Keratinocyte (primary cell): ENCODE results near the gene GRIN3B. TPM values are rescaled to one million over a fixed set of nuclear protein-coding genes. Genes with fewer than 3 reads are reported as not detected.
A peak's percentile ranks its signal among the peaks of the same experiment; 100 is the strongest.
"Not testable (repeated sequence)": the region's sequence is repeated elsewhere in the genome, so short reads cannot be mapped to it uniquely, and the experiment has no call there.

Experiments
- DNase-seq: peaks from one replicate; pipeline ENCODE4 v3.0.0-alpha.2; 2011; ENCODE audit warnings: low read depth, missing footprints, low spot score
- FAIRE-seq: peaks from 2 replicates; lab custom pipeline; 2011; peaks lifted over from hg19 to GRCh38; lab: Jason Lieb, UNC
- H2AFZ ChIP-seq: 2 replicates; pipeline ENCODE4 v1.6.0; 2012; ENCODE audit warnings: low read length, control low read depth, inconsistent platforms; ENCODE audit not compliant: control insufficient read depth
- H3K27ac ChIP-seq: 2 replicates; pipeline ENCODE4 v1.5.1; 2011; ENCODE audit warnings: low read length; ENCODE audit not compliant: control insufficient read depth, insufficient read depth
- H3K27me3 ChIP-seq: 3 replicates; pipeline ENCODE4 v1.6.0; 2011; ENCODE audit warnings: low read length; ENCODE audit not compliant: control insufficient read depth, insufficient read depth; ENCODE audit errors: extremely low read depth
- H3K36me3 ChIP-seq, 2 experiments: 2 replicates in 1 of 2; 3 replicates in 1 of 2; pipeline ENCODE4 v1.5.1; 2011; ENCODE audit warnings: low read length in 2 of 2, mild to moderate bottlenecking in 1 of 2; ENCODE audit not compliant: control insufficient read depth in 2 of 2, insufficient read depth in 2 of 2; ENCODE audit errors: extremely low read depth in 1 of 2
- H3K4me1 ChIP-seq: 3 replicates; pipeline ENCODE4 v1.5.1; 2011; ENCODE audit warnings: low read length; ENCODE audit not compliant: control insufficient read depth, insufficient read depth; ENCODE audit errors: extremely low read depth
- H3K4me2 ChIP-seq: 3 replicates; pipeline ENCODE4 v1.6.0; 2011; ENCODE audit warnings: low read depth, low read length; ENCODE audit not compliant: control insufficient read depth, insufficient read depth; ENCODE audit errors: extremely low read depth
- H3K4me3 ChIP-seq, 3 experiments: fragments of 200-600 bp in 1 of 3; sonication (generic) in 1 of 3; 2 replicates in 2 of 3; 3 replicates in 1 of 3; pipeline ENCODE4 v1.5.1; 2011 to 2016; ENCODE audit warnings: low read length in 3 of 3, mild to moderate bottlenecking in 3 of 3, control low read depth in 2 of 3, inconsistent platforms in 1 of 3, low read depth in 1 of 3, mixed read lengths in 1 of 3, mixed run types in 1 of 3, moderate library complexity in 1 of 3; ENCODE audit not compliant: control insufficient read depth in 2 of 3, insufficient read depth in 2 of 3; ENCODE audit errors: extremely low read depth in 1 of 3
- H3K79me2 ChIP-seq: 2 replicates; pipeline ENCODE4 v1.6.0; 2012; ENCODE audit warnings: low read length; ENCODE audit not compliant: control insufficient read depth, insufficient read depth
- H3K9ac ChIP-seq: 3 replicates; pipeline ENCODE4 v1.6.0; 2011; ENCODE audit warnings: low read length; ENCODE audit not compliant: control insufficient read depth, insufficient read depth; ENCODE audit errors: extremely low read depth
- H3K9me1 ChIP-seq: 3 replicates; pipeline ENCODE4 v1.6.0; 2011; ENCODE audit warnings: low read length; ENCODE audit not compliant: control insufficient read depth, insufficient read depth; ENCODE audit errors: extremely low read depth
- H3K9me3 ChIP-seq: 2 replicates; pipeline ENCODE4 v1.5.1; 2012; ENCODE audit warnings: low read depth, low read length; ENCODE audit not compliant: control insufficient read depth
- H4K20me1 ChIP-seq: 3 replicates; pipeline ENCODE4 v1.6.0; 2011; ENCODE audit warnings: low read length; ENCODE audit not compliant: control insufficient read depth, insufficient read depth; ENCODE audit errors: extremely low read depth
- EZH2 ChIP-seq: IDR thresholded peaks from one replicate; pipeline ENCODE4 v1.6.1; 2012; ENCODE audit warnings: inconsistent platforms, mild to moderate bottlenecking, low read length, moderate library complexity
- dilution Hi-C: fragments of 300-500 bp; cut with MboI; formaldehyde crosslinking; loops from one replicate; pipeline ENCODE4 v1.7.0; 2020; ENCODE audit warnings: low sequenced_read_pairs; ENCODE audit not compliant: extremely low pct_ligation_motif_present
- polyA plus RNA-seq, 5 experiments: library from polyadenylated mRNA; depleted of rRNA in 3 of 5; stranded (reverse) in 3 of 5; stranded (forward) in 1 of 5; unstranded in 1 of 5; fragments of >200 nt; gene quantifications; 1 replicate in 1 of 5; 2 replicates in 3 of 5; 3 replicates in 1 of 5; pipeline versions ENCODE4 v1.2.1 to v1.2.3, GENCODE V29; 2011 to 2012; ENCODE audit warnings: missing spikeins in 2 of 5, low read depth in 1 of 5, low replicate concordance in 1 of 5
- TF ChIP-seq, protein P1 (sequence below), 3 experiments: IDR thresholded peaks in 1 of 3; conservative IDR thresholded peaks in 1 of 3; optimal IDR thresholded peaks in 1 of 3; 2 replicates in 2 of 3; 3 replicates in 1 of 3; pipeline versions ENCODE3 to v1.5.1; 2011; ENCODE audit warnings: low read length in 3 of 3, mild to moderate bottlenecking in 3 of 3, moderate library complexity in 2 of 3, control low read depth in 1 of 3, inconsistent platforms in 1 of 3; ENCODE audit not compliant: insufficient read depth in 2 of 3; ENCODE audit errors: extremely low read depth in 1 of 3

Gene GRIN3B
- polyA plus RNA-seq, 1 donor (not counting 4 experiments of a cell fraction or from before 2014, with no cell fraction given) = 0.20 TPM

DNA sequence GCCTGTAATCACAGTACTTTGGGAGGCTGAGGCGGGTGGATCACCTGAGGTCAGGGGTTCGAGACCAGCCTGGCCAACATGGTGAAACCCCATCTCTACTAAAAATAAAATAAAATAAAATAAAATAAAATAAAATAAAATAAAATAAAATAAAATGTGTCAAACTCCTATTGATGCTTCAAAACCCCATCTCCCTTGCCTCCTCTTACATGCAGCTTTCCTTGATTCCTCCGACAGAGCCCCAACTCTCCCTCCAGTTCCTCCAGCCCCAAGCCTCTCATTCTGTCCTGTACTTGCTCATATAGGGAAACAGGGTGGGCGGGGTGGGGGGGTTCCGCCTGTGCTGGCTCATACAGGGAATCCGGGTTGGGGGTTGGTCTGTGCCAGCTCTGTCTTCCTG, 24.9 kb downstream of the GRIN3B start:
- Histone ChIP-seq H3K36me3 (peaks cover 0 to 10% of the 10 kb centered on the region in 2 experiments), H3K4me1 (peaks cover 10% of the 10 kb centered on the region), H3K79me2 (peaks cover 39% of the 10 kb centered on the region)
- H3K9ac ChIP-seq, H3K4me2 ChIP-seq, H3K27me3 ChIP-seq, H2AFZ ChIP-seq, H4K20me1 ChIP-seq, H3K9me1 ChIP-seq, DNase-seq, H3K9me3 ChIP-seq, H3K27ac ChIP-seq, H3K4me3 ChIP-seq, dilution Hi-C loops, FAIRE-seq: not testable (repeated sequence)

DNA sequence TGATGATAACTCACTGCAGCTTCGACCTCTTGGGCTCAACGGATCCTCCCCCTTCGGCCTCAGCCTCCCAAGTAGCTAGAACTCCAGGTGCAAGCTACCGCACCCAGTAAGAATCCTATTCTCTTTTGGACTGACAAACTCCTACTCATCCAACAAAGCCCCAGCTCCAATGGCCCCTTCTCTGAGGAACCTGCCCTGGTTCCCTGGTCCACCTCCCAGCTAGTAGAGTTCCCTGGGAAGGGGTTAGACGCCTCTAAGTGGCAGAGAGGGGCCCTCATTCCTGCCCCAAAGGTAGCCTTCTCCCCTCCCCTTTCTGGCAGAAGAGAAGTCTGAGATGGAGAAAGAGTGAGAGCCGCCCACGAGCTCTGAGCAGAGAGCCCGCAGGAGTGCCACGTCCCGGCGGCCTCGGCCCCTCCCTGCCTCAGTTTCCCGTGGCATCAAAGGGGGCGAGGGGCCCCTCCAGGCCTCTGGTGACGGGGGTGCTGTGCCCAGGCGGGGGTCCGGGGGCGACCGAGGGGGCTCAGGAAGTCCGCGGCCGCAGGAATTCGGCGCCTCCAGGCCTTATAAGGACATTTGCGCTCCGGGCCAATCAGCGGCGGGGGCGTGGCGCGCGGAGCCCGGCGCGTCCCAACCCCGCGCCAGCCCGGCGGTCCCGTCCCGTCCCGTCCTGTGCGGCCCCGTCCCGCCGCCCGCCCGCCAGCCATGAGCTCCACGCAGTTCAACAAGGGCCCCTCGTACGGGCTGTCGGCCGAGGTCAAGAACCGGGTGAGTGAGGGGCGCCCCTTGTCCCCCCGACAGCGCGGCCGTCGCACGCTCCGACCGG, 26.0 kb downstream of the GRIN3B start, which contains the start of gene CNN2:
Gene CNN2 (plus strand): TSS at position 649 of the 823 bp plus-strand sequence. CDS start 54 bp downstream, at position 703.
- dilution Hi-C loops = no loop called here
- FAIRE-seq = no peak
- Histone ChIP-seq H3K9ac (peak within 1 kb of the TSS; percentile 89), H3K27ac (peak within 1 kb of the TSS; percentile 80), H3K27me3 (no peaks in the 10 kb centered on the region), H4K20me1 (peaks cover 7% of the 10 kb centered on the region), H3K4me2 (peak within 1 kb of the TSS; percentile 89), H2AFZ (peak within 1 kb of the TSS; percentile 45), H3K4me1 (peaks cover 11% of the 10 kb centered on the region), H3K9me3 (no peaks in the 10 kb centered on the region), H3K36me3 (peaks cover 5 to 10% of the 10 kb centered on the region in 2 experiments), H3K79me2 (peaks cover 39% of the 10 kb centered on the region), H3K4me3 (peak within 1 kb of the TSS; percentile 94 to 99 (median 97)), H3K9me1 (no peaks in the 10 kb centered on the region)
- TF ChIP-seq, protein P1, sequence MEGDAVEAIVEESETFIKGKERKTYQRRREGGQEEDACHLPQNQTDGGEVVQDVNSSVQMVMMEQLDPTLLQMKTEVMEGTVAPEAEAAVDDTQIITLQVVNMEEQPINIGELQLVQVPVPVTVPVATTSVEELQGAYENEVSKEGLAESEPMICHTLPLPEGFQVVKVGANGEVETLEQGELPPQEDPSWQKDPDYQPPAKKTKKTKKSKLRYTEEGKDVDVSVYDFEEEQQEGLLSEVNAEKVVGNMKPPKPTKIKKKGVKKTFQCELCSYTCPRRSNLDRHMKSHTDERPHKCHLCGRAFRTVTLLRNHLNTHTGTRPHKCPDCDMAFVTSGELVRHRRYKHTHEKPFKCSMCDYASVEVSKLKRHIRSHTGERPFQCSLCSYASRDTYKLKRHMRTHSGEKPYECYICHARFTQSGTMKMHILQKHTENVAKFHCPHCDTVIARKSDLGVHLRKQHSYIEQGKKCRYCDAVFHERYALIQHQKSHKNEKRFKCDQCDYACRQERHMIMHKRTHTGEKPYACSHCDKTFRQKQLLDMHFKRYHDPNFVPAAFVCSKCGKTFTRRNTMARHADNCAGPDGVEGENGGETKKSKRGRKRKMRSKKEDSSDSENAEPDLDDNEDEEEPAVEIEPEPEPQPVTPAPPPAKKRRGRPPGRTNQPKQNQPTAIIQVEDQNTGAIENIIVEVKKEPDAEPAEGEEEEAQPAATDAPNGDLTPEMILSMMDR (optimal IDR thresholded peaks at IDR 0.05 in 1 of 3, IDR thresholded peaks at IDR 0.05 in 1 of 3, conservative IDR thresholded peaks at IDR 0.05 in 1 of 3; ENCODE audit: extremely low read depth in 1 of 3, insufficient read depth in 2 of 3, low read length in 3 of 3) = no peak
- TF ChIP-seq EZH2 = no peak
- DNase-seq = no peak
